ENCODE results near the gene CFAP251.
"Not testable (repeated sequence)": the region's sequence is repeated elsewhere in the genome, so short reads cannot be mapped to it uniquely, and the experiment has no call there.

The CFAP251 gene

DNA sequence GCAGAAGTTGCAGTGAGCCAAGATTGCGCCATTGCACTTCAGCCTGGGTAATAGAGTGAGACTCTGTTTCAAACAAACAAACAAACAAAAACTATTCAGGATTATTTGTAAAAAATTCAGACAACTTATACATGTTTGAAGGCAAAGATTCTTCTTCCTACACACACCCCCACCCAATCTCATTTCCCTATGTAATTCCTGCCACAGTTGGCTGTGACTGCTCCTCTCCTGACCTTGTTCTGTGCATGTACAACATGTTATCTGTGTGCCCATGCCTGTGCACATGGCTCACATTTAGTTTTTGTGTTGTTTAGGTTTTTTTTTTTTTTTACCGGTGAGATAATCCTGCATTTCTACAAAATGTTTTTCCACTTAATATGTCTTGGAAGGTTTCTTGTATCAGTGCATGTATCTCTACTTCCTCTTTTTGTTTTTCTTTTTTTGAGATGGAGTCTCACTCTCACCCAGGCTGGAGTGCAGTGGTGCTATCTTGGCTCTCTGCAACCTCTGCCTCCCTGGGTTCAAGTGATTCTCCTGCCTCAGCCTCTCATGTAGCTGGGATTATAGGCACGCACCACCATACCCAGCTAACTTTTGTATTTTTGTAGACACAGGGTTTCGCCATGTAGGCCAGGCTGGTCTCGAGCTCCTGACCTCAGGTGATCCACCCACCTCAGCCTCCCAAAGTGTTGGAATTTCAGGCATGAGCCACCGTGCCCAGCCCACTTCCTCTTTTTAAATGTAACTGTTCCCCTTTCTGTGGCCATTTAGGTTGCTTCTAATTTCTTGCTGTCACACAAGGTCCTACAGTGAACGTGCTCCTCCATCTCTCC lies 8.7 kb downstream of the CFAP251 start:
- TF ChIP-seq ZNF274 (IDR thresholded peaks at IDR 0.05; ENCODE audit: low read depth, low read length): no peak
- H3K4me3 ChIP-seq (ENCODE audit: low read length): no peak overlapping the region

DNA sequence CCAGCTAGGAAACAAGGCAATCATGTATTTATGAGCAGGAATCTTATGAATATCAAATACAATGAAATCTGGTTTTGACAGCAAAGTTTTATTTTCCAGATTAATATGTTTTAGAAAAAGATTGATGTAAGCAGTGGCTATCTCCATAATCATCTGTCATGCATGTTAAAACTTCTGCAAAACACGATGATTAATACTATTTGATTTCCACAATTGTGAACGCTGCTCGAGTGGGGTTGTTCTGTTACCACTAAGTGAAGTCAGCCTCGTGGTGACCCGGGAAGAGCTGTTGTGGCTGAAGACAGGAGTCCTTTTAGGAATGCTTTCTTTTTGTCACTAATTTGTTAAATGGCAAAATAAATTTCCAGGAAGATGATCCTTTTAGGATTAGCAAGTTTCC lies 9.4 kb downstream of the CFAP251 start:
- TF ChIP-seq ZNF274 (IDR thresholded peaks at IDR 0.05; ENCODE audit: low read depth, low read length): no peak
- no peak overlapping the region for H3K4me3 ChIP-seq (ENCODE audit: low read length)

DNA sequence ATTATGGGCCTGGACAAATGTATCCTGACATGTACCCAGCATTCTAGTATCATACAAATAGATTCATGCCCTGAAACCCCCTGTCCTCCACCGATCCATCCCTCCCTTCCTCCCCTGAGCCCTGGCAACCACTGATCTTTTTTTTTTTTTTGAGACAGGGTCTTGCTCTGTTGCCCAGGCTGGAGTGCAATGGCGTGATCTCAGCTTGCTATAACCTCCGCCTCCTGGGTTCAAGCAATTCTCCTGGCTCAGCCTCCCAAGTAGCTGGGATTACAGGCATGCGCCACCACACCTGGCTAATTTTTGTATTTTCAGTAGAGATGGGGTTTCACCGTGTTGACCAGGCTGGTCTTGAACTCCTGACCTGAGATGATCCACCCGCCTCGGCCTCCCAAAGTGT lies 11.2 kb downstream of the CFAP251 start:
- H3K4me3 ChIP-seq (ENCODE audit: low read length): not testable (repeated sequence)

DNA sequence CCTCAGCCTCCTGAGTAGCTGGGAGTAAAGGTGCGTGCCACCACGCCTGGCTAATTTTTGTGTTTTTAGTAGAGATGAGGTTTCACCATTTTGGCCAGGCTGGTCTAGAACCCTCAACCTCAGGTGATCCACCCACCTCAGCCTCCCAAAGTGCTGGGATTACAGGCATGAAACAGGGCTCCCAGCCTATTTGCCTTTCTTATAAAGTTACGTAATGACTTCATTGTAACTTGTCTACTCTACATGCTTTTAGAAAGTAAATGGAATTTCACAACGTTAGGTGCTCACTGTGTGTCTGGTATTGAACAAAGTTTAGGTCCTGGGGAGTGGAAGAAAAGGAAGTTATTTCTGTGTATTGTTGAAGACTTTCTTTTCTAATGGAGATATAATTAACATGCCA lies 12.5 kb downstream of the CFAP251 start:
- no peak for TF ChIP-seq ZNF274 (IDR thresholded peaks at IDR 0.05; ENCODE audit: low read depth, low read length)
- H3K4me3 ChIP-seq (ENCODE audit: low read length): no peak overlapping the region

DNA sequence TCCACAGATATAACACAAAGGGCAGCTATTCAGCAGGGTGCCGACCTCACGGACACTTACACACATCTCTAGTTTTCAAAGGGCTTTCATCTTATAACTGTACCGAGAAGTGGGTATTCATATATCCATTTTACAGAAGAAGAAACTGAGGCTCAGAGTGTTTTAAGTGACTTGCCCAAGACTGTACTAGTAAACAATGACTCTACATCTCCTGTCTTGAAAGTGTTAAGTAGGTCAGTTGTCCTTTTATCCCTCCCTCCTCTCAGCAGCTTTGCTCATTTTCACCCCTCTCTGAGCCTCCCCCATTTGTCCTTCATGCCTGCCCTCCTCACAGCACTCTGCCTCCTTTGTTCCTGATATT lies 13.8 kb downstream of the CFAP251 start:
- no peak overlapping the region for H3K4me3 ChIP-seq (ENCODE audit: low read length)
- TF ChIP-seq ZNF274 (IDR thresholded peaks at IDR 0.05; ENCODE audit: low read depth, low read length): no peak

DNA sequence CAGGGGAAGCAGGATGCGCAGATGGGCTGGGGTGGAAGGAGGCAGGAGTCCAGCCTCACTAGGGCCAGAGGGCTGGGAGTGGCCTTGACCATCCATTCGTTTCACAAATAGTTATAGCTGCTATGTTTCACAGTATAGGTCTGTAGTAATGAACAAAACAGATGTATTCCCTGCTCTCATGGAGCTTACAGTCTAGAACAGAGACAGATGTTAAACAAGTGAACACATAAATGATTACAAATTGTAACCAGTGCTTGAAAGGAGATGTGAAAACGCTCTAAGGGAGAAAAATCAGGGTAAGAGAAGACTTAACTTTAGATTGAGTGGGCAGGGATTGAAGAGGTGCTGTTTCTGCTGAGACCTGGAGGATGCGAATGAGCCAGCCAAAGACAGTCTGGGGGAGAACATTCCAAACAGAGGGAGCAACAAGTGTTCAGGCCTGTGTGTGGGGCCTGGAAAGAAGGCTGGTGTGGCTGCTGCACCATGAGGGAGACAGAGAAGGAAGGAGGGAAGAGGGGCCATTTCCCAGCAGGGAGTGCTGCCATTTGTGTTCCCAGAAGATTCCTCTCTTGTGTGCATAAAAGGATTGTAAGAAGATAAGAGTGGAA lies 14.6 kb downstream of the CFAP251 start:
- H3K4me3 ChIP-seq (ENCODE audit: low read length): no peak overlapping the region

DNA sequence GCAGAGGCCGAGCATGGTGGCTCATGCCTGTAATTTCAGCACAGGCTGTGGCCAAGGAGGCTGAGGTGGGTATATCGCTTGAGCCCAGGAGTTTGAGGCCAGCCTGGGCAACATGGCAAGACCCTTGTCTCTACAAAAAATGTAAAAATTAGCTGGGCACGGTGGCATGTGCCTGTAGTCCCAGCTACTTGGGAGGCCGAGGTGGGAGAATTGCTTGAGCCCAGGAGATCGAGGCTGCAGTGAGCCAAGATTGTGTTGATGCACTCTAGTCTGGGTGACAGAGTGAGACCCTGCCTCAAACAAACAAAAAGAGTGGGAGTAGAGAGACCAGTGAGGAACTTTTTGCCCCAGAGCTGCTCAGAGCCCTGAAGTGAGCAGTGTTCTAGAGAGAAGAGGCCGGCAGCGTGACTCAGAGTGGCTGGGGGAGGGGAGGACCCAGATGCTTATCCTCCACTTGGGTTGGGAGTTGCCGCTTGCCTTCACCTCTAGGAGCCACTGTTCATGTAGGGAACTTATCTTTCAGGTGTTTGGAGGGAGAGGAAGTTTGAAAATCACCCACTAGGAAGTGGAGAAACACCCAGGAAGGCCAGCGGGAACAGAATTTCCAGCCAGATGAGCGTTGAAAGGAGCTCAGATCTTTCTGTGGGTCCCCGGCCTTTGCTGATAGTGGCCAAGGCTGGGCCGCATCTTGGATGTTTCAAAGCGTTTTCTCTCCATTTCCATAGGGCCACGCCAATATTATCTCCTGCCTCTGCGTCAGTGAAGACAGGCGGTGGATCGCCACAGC lies 15.3 kb downstream of the CFAP251 start:
- no peak overlapping the region for H3K4me3 ChIP-seq (ENCODE audit: low read length)
- no peak for TF ChIP-seq ZNF274 (IDR thresholded peaks at IDR 0.05; ENCODE audit: low read depth, low read length)

More for the DNA sequence above, 14.6 kb downstream of the CFAP251 start:
- TF ChIP-seq ZNF274 (IDR thresholded peaks at IDR 0.05; ENCODE audit: low read depth, low read length): no peak

DNA sequence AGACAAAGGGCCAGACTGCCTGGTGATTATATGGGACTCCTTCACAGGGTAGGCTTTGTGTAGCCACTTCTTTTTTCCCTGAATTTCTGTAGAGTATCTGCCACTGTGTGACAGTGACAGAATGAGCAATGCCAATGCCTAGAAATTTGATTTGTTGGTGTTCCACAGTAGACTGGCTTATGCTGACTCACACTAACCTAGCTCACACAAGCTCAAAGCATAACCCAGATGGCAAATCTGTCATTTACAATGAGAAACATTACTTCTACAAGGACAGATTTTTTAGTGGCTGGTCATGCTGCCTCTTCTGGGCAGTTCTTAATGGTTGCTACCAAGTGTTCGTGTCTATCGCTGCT lies 15.9 kb downstream of the CFAP251 start:
- H3K4me3 ChIP-seq (ENCODE audit: low read length): no peak overlapping the region
- TF ChIP-seq ZNF274 (IDR thresholded peaks at IDR 0.05; ENCODE audit: low read depth, low read length): no peak

DNA sequence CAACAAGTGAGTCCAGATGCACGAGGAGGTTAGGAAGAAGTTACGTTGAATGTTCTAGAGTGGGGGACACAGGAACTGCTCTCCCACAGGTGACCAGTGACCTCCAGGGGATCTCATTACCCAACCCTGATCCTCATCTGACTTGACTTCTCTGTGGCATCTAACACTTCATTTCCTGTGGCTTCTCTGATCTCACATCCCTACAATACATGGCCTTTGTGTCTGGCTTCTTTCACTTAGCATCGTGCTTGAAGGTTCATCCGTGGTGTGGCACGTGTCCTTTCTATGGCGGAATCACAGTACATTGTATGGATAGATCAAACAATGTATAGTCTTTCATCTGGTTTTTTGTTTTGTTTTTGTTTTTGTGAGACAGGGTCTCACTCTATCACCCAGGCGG lies 19.3 kb downstream of the CFAP251 start:
- TF ChIP-seq ZNF274 (IDR thresholded peaks at IDR 0.05; ENCODE audit: low read depth, low read length): no peak
- no peak overlapping the region for H3K4me3 ChIP-seq (ENCODE audit: low read length)

DNA sequence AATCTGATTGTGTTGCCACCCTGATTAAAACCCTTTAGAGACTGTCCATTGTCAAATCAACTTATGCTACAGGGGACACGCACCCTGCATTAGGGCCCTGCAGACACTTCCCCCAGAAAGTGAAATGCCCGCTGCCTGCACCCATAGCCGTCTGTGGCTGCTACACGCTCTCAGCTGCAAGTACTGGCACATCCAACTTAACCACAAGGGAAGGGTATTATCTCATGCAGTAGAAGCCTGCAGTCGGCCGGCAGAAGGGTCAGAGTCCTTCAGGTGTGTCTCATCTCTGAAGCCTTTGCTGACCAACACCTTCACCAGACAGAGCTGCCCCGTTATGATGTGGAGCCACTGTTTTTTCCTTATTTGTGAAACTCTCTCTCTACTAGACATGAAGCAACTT lies 20.8 kb downstream of the CFAP251 start:
- H3K4me3 ChIP-seq (ENCODE audit: low read length): no peak overlapping the region
- no peak for TF ChIP-seq ZNF274 (IDR thresholded peaks at IDR 0.05; ENCODE audit: low read depth, low read length)

DNA sequence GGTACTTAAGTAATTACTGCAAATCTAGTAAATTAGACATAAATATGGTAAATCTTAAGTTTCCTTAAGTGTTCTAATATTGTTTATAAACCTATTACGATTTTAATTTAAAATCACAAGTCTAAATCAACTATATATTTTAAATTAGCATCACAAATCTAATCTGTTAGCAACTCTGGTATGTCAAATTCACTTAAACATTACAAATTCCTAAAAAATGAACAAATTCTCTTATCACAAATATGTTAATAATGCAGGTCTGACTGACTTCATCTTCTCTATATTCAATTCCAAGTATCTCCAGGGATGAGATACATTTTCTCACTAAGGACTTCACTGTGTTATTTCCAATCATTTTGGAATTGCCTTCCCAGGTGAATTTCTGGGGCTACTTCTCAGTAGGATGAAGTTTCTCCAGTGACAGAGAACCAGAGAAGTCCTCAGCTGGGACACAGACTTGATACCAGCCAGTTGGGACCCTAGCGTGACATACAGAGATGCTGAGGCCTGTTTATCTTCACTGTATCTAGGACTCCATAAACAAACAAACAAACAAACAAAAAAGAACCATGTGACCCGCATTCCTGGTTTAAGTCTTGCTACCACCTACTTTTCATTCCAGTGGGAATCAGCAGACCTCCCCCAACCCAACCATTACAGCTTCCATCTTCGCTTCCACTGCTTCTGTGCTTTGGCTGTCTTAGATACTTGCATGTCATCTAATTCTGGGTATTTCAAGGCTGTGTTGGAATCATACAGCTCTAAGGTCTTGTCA lies 21.8 kb downstream of the CFAP251 start:
- H3K4me3 ChIP-seq (ENCODE audit: low read length): no peak overlapping the region
- TF ChIP-seq ZNF274 (IDR thresholded peaks at IDR 0.05; ENCODE audit: low read depth, low read length): no peak

DNA sequence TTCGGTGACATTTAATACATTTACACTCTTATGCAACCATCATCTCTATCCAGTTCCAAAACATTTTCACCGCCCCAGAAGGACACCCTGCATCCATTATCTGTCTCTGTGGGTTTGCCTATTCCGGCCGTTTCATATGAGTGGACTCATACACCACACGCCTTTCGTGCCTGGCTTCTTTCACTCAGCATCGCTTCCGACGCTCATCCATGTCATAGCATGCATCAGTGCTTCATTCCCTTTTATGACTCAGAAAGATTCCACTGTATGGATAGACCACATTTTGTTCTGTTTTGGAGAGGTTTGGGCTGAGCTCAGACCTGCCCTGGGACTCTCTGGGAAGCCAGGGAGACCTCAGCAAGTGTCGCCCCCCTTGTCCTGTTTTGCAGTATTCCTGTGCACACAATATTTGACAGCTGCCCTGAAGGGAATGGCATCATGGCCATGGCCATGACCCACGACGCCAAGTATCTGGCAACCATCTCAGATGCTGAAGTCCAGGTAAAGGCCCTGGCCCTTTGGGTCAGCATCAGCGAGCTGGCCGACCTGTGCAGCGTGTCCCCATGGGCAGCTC lies 23.8 kb downstream of the CFAP251 start:
- no peak for TF ChIP-seq ZNF274 (IDR thresholded peaks at IDR 0.05; ENCODE audit: low read depth, low read length)
- no peak overlapping the region for H3K4me3 ChIP-seq (ENCODE audit: low read length)

DNA sequence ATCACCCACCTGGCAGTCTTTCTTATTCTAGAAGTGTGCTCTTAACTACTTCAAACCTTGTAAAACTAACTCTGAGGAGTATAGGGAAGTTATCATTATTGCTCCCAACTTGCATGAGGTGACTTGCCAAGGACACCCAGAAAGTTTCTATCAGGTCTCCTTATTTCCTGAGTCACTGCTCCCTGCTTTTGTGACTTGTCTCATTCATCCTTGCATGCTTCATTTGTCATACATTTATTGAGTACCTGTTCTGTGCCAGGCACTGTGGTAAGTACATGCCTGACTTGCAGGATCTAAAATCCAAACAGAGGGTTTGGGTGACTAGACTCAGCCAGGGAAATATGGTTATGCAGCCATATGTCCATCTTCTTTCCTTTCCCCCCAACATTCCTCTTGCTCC lies 25.5 kb downstream of the CFAP251 start:
- H3K4me3 ChIP-seq (ENCODE audit: low read length): no peak overlapping the region
- TF ChIP-seq ZNF274 (IDR thresholded peaks at IDR 0.05; ENCODE audit: low read depth, low read length): no peak
